Spleen (tissue), 7 donors: ENCODE data around the gene DAB2IP.

ENCODE experiments used
- POLR2A ChIP-seq, 3 donors: fragments of 450-650 bp; IDR thresholded peaks; one replicate each; pipeline ENCODE4 v1.5.1; 2017; ENCODE audit warnings: antibody characterized with exemption in 3 of 3, mild to moderate bottlenecking in 1 of 3
- TF ChIP-seq, protein P1 (sequence below), 11 experiments: fragments of 200-600 bp in 7 of 11; fragments of 450-650 bp in 4 of 11; sonication (generic) in 4 of 11; IDR thresholded peaks in 8 of 11; conservative IDR thresholded peaks in 3 of 11; 1 replicate in 7 of 11; 2 replicates in 4 of 11; pipeline versions ENCODE4 v1.4.0 to v1.8.0; 2016 to 2021; ENCODE audit warnings: antibody characterized with exemption in 11 of 11, inconsistent platforms in 4 of 11, mild to moderate bottlenecking in 1 of 11
- donor health status: DM: no; HTN: no; CAD: no; lungs with moderate emphysema.
- donor health status: DM: no; HTN: no; CAD: no.
- donor health status: DM: no; HTN: no; CAD: no.

DNA sequence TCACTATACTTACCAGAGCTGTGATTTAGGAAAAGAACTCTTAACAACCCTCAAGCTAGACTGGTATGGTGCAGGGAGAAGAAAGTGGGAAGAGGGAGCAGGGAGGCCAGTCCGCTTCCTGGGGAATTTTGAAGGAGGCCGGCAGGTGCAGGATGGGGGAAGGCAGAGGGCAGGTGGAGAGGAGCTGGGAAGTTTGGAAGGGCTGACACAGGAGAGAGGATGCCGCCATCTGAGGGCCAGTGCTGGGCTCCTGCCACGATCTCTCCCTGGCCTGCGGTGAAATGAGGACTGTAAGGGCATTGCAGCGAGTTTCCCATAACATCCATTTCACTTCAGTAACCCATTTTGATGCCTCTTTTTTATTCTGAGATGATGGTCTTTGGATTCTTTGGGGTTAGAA is 8.9 kb downstream of the DAB2IP start:
- no peak for TF ChIP-seq POLR2A (IDR thresholded peaks at IDR 0.05)
- TF ChIP-seq, protein P1, sequence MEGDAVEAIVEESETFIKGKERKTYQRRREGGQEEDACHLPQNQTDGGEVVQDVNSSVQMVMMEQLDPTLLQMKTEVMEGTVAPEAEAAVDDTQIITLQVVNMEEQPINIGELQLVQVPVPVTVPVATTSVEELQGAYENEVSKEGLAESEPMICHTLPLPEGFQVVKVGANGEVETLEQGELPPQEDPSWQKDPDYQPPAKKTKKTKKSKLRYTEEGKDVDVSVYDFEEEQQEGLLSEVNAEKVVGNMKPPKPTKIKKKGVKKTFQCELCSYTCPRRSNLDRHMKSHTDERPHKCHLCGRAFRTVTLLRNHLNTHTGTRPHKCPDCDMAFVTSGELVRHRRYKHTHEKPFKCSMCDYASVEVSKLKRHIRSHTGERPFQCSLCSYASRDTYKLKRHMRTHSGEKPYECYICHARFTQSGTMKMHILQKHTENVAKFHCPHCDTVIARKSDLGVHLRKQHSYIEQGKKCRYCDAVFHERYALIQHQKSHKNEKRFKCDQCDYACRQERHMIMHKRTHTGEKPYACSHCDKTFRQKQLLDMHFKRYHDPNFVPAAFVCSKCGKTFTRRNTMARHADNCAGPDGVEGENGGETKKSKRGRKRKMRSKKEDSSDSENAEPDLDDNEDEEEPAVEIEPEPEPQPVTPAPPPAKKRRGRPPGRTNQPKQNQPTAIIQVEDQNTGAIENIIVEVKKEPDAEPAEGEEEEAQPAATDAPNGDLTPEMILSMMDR (IDR thresholded peaks at IDR 0.05 in 8 of 11, conservative IDR thresholded peaks at IDR 0.05 in 3 of 11) = no peak
